CD4-positive, alpha-beta T cell treated with Interferon alpha-2 for 1 hour (primary cell): ENCODE results near the gene PPP1R12A.
"Not testable (repeated sequence)": the region's sequence is repeated elsewhere in the genome, so short reads cannot be mapped to it uniquely, and the experiment has no call there.

Experiments used
- DNase-seq, 2 donors: peaks; one replicate each; pipeline ENCODE4 v3.0.0-alpha.2; 2020 to 2022

Gene PPP1R12A

DNA sequence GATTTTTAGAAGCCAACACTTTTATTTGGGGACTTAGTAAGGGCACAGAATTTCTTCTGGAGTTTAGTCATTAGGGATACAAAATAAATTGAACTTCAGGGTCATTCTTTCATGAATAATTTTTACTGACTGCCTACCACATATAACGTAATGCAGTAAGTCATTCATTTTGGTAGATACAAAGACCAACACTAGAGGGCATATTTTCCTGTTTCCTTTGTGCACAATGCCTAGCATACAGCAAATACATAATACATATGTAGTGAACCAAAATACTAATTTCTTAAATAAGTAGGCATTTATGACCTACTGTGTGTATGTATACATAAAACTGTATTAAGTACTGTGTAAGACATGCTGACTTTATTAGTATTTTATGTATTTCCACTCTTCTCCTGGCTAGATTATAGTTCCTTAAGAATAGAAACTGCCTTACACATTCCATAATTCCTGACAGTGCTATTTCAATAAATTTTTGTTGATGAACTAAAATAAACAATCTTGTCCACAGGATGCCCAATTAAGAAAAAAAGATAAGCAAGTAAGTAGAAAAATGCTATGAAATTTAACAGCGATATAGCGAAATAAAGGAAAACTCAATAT is 47.9 kb downstream of the PPP1R12A start:
- DNase-seq, result peak in 1 of 2 donors; percentile 68

DNA sequence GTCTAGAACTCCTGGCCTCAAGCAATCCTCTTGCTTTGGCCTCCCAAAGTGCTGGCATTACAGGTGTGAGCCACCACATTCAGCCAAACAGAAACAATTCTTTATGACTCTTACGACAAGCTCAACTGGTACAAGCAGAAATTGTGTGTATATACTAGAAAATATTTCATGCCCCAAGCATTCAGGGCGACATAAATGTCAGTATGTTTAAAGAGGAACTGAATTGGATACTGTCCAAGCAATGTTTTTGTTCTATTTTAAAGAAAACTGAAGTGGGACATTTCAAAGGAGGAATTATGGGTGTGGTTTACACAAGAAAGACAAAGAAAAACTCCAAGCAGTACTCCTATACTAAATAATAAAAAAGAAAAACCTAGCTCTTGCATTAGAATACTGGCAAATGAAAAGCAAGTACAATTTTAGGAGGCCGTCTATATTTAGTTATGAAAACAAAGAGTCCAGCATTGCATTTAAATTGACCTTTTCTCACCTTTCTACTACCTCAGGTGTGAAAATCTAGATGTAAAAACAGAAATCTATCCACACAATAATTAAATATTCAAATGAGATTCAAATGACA is 48.9 kb downstream of the PPP1R12A start:
- no peak for DNase-seq

- DNase-seq, result no peak
Observed at GRCh38 chr12:79884401-79885006, 50.4 kb downstream of the PPP1R12A start.

- DNase-seq, result no peak
Observed at GRCh38 chr12:79883216-79883615, 51.7 kb downstream of the PPP1R12A start.

DNA sequence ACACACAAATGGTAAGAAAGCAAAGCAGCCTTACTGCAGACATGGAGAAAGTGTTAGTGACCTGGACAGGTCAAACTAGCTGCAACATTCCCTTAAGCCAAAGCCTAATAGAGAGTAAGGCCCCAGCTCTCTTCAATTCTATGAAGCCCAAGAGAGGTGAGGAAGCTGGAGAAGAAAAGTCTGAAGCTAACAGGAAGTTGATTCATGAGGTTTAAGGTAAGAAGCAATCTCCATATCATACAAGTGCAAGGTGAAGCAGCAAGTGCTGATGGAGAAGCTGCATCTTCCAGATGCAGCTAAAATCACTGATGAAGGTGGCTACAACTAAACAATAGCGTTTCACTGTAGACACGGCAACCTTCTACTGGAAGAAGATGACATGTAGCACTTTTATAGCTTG is 53.5 kb downstream of the PPP1R12A start:
- no peak for DNase-seq

GRCh38 chr12:79878506-79878905 is 56.4 kb downstream of the PPP1R12A start:
- DNase-seq, result not testable (repeated sequence)

DNA sequence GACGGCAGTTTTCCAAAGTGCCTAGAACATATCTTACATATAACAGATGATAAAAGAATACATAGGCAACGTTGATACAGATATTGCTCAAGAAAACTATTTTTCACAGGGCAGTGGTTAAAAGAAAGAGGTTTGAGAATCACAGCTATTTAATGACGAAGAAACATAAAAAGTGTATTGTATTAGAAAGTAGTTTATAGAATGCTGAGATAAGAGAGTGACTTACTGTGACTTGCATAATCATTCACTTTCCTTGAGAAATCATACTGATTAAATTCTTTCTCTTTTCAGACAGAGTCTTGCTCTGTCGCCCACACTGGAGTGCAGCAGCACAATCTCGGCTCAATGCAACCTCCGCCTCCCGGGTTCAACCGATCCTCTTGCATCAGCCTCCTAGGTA is 57.7 kb downstream of the PPP1R12A start:
- DNase-seq, result no peak

GRCh38 chr12:79874665-79875064 is 60.2 kb downstream of the PPP1R12A start:
- DNase-seq, result no peak

GRCh38 chr12:79873201-79873600 is 61.7 kb downstream of the PPP1R12A start:
- DNase-seq, result no peak

GRCh38 chr12:79871621-79872020 is 63.3 kb downstream of the PPP1R12A start:
- no peak for DNase-seq

DNA sequence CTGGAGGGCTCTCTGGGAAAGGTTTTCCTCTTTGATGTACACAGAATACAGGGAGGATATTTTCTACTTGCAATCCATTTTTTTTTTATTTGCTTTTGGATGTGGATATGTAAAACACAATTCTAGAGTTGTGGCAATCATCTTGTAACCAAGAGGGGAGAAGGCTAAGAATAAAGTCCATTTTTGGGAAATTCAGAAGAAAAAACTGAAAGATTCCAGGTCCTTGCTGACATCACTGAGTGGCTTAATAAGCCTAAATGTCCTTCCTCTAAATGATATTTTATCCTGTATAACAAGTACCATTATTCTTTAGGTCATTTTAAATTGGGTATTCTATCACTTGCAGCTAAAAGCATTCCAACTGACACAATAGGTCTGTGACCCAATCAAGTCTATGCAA is 64.0 kb downstream of the PPP1R12A start:
- DNase-seq, result no peak

GRCh38 chr12:79859646-79860045 is 75.3 kb downstream of the PPP1R12A start:
- no peak for DNase-seq

GRCh38 chr12:79858518-79858917 is 76.4 kb downstream of the PPP1R12A start:
- DNase-seq, result no peak

GRCh38 chr12:79857675-79858074 is 77.2 kb downstream of the PPP1R12A start:
- DNase-seq, result no peak

DNA sequence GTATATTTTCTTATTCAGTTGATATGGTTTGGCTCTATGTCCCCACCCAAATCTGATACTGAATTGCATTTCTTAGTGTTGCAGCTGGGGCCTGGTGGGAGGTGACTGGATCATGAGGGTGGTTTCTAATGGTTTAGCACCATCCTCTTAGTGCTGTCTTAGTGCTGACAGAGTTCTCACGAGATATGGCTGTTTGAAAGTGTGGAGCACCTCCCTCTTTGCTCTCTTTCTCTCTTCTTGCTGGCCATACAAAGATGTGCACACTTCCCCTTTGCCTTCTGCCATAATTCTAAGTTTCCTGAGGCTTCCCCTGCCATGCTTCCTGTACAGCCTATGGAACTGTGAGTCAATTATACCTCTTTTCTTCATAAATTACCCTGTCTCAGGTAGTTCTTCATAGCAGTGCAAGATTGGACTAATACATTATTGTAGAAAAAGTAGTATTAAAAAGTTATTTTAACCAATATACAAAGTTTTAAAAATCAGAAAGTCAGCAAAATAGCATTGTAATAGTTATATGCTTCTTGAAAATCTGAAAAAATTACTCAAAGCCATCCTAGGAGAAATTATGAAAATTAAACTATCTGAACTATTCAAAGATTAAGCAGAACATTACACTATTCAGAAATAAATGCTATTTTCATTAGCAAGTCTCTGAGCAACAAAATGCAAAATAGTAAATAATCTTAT is 84.1 kb downstream of the PPP1R12A start:
- DNase-seq, result no peak

DNA sequence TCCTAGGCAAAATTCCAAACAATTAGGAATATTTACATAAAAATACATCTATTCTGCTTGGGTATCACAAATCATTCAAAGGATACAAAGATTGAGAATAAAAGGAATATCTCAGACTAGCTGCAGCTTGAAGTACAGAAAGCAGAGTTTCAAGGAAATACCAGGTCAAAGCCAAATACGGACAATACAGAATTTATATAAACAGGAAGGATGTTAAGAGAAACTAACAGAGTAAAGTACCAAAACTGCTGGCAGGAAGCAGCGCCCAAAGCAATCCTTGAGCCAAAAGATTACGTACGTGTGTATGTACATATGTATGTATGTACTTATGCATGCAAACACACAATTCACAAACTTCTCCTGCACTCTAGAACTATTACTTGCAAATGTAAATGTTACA is 86.6 kb downstream of the PPP1R12A start:
- DNase-seq, result peak in 1 of 2 donors; percentile 31

- no peak for DNase-seq
Observed at GRCh38 chr12:79847417-79847816, 87.5 kb downstream of the PPP1R12A start.

DNA sequence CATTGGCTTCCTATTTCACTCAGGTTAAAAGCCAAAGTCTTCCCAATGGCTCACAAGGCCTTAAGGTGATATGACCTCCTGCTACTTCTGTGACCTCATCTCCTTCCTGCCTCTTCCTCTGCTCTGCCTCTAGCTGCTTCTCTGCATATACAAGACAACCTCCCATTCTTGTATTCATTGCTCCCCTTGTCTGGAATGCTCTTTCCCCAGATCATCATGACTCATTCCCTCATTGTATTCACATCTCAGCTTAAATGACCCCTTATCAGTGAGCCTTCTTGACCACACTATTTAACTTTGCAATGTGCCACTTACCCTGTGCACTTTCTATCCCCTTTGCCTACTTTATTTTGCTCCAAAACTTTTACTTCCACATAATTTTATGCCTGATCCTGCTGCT is 90.2 kb downstream of the PPP1R12A start:
- no peak for DNase-seq

DNA sequence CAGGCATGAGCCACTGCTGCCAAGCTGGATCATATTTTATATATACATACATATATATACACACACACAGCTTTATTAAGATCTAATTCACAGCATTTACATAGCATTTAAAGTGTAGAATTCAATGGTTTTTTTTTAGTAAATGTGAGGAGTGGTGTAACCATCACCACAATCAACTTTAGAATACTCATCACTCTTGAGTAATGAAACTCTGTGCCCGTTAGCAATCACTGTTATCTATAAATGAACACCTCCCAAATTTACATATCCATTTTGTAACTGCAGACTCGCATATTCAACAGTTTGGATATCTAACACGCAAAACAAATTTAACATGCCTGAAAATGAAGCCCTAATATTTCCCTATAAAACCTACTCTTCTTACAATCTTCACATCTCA is 90.9 kb downstream of the PPP1R12A start:
- DNase-seq, result no peak

DNA sequence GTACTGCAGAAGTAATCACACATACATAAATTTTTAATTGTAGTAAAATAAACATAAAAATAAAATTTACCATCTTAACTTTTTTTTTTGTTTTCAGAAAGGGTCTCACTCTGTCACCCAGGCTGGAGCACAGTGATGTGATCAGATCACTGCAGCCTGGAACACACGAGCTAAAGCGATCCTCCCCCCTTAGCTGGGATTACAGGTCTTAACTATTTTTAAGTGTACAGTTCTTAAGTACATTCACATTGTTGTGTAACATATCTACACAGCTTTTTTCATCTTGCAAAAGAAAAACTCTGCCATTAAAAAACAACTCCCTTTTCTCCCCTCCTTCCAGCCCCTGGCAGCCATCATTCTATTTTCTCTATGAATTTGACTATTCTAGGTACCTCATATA is 92.3 kb downstream of the PPP1R12A start:
- DNase-seq, result no peak

DNA sequence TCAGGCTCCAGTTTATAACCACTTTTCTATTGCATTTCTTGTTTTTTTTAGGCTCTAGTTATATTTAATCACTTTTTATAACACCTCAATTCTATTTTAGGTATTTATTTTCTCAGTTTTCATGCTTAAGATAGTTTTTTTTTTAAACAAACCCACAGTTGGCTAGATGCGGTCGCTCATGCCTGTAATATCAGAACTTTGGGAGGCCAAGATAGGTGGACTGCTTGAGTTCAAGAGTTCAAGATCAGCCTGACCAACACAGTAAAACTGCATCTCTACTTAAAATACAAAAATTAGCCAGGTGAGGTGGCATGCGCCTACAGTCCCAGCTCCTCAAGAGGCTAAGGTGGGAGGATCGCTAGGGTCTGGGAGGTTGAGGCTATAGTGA is 93.0 kb downstream of the PPP1R12A start:
- DNase-seq, result no peak

DNA sequence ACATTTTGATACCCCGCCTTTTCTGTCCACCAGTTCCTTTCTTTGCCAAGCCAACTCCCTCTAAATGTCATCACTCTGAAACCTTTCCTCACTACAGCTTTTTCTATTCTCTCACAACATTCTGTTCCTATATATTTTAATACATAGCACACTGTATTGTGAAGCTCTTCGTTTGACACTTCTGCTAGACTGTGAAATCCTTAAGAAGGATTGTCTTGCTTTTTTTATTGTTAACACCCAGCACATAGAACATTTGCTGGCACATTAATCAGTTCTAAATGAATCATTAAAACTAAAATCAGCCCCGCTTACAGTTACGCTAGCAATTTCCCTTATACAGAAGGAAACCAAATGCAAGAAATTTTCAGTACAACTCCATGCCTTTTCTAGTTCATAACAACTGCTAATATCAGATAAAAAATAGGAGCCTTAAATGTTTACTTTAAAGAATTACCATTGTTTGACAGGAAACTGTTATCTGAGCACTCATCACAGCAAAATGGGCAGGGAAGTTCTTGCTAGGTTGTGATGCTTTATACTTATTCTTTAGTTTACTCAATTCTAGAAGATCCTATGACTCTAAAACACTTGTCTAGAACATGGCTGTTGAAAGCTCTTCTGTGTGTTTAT is 93.5 kb downstream of the PPP1R12A start:
- DNase-seq, result peak in 1 of 2 donors; percentile 6

GRCh38 chr12:79838359-79838758 is 96.5 kb downstream of the PPP1R12A start:
- no peak for DNase-seq

DNA sequence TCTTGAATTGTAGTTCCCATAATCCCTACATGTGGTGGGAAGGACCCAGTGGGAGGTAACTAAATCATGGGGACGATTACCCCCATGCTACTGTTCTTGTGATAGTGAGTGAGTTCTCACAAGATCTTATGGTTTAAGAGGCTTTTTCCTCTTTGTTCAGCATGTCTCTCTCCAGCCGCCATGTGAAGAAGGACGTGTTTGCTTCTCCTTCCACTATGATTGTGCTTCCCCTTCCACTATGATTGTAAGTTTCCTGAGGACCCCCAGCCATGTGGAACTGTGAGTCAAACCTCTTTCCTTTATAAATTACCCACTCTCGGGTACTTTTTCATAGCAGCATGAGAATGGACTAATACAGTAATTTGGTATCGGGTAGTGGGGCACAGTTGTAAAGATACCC is 97.3 kb downstream of the PPP1R12A start:
- no peak for DNase-seq
